ENCODE results near the gene KLHL36. TPM values are rescaled to one million over a fixed set of nuclear protein-coding genes. Genes with fewer than 3 reads are reported as not detected.
A peak's percentile ranks its signal among the peaks of the same experiment; 100 is the strongest.
"Not testable (repeated sequence)": the region's sequence is repeated elsewhere in the genome, so short reads cannot be mapped to it uniquely, and the experiment has no call there.

Gene KLHL36
- total and polyA plus RNA-seq, 8 donors: 18.1 to 41.5 (median 26.5) TPM

- ATAC-seq (no peak), DNase-seq (no peak), FAIRE-seq (no peak)
- Histone ChIP-seq H3K4me1 (peaks cover 0 to 5% (median 0%) of the 10 kb centered on the region in 3 donors), H3K27ac (no peak overlapping the region), H3K36me3 (no peaks in the 10 kb centered on the region), H3K27me3 (no peaks in the 10 kb centered on the region), H3K9me3 (no peaks in the 10 kb centered on the region), H3K4me3 (no peak overlapping the region)
- no peak for TF ChIP-seq CTCF (IDR thresholded peaks at IDR 0.05)
- intact Hi-C loops (cut with DNase I): no loop called here
- 87 to 88% methylated on average over 5 of the region's 5 CpGs for WGBS, 2 donors
Measured at GRCh38 chr16:84630009-84630408, 18.3 kb upstream of the KLHL36 start.

GRCh38 chr16:84630446-84631152 lies 17.7 kb upstream of the KLHL36 start:
- Histone ChIP-seq H3K27ac (no peak overlapping the region), H3K36me3 (no peaks in the 10 kb centered on the region), H3K27me3 (no peaks in the 10 kb centered on the region), H3K4me3 (no peak overlapping the region), H3K9me3 (no peaks in the 10 kb centered on the region), H3K4me1 (peaks cover 0 to 5% (median 0%) of the 10 kb centered on the region in 3 donors)
- intact Hi-C loops (cut with DNase I): no loop called here
- ATAC-seq (no peak), DNase-seq (no peak), FAIRE-seq (no peak)
- no peak for TF ChIP-seq CTCF (IDR thresholded peaks at IDR 0.05)
- WGBS, 2 donors: 84 to 88% methylated on average over 16 of the region's 16 CpGs

GRCh38 chr16:84631153-84631466 lies 17.2 kb upstream of the KLHL36 start:
- Histone ChIP-seq H3K36me3 (no peaks in the 10 kb centered on the region), H3K4me3 (no peak overlapping the region), H3K27ac (no peak overlapping the region), H3K27me3 (no peaks in the 10 kb centered on the region), H3K9me3 (no peaks in the 10 kb centered on the region), H3K4me1 (peaks cover 0 to 5% (median 0%) of the 10 kb centered on the region in 3 donors)
- DNase-seq: no peak
- intact Hi-C loops (cut with DNase I): no loop called here
- FAIRE-seq: no peak
- ATAC-seq: no peak
- 80 to 82% methylated on average over 4 of the region's 4 CpGs for WGBS, 2 donors
- no peak for TF ChIP-seq CTCF (IDR thresholded peaks at IDR 0.05)

- FAIRE-seq: no peak
- intact Hi-C loops (cut with DNase I): no loop called here
- no peaks in the 10 kb centered on the region for H3K27me3 ChIP-seq
- no peak for TF ChIP-seq CTCF (IDR thresholded peaks at IDR 0.05)
- no peak for DNase-seq
- no peak overlapping the region for H3K4me3 ChIP-seq
- WGBS, 2 donors: 87 to 94% methylated on average over 6 of the region's 6 CpGs
- no peaks in the 10 kb centered on the region for H3K9me3 ChIP-seq
- no peaks in the 10 kb centered on the region for H3K36me3 ChIP-seq
- ATAC-seq: peak in 1 of 4 donors; percentile 19
- H3K27ac ChIP-seq: no peak overlapping the region
- H3K4me1 ChIP-seq: peaks cover 0 to 5% (median 0%) of the 10 kb centered on the region in 3 donors
Measured at GRCh38 chr16:84631886-84632285, 16.4 kb upstream of the KLHL36 start.

- H3K27ac ChIP-seq; H3K4me3 ChIP-seq; H3K4me1 ChIP-seq; H3K27me3 ChIP-seq; FAIRE-seq; H3K36me3 ChIP-seq; DNase-seq; intact Hi-C loops (cut with DNase I); ATAC-seq; H3K9me3 ChIP-seq: not testable (repeated sequence)
- WGBS, 2 donors: 77 to 80% methylated on average over 7 of the region's 7 CpGs
Measured at GRCh38 chr16:84632862-84633261, 15.4 kb upstream of the KLHL36 start.
